Panc1 (cell line): Measurements from ENCODE around the gene QKI. TPM values are rescaled to one million over a fixed set of nuclear protein-coding genes. Genes with fewer than 3 reads are reported as not detected.
A peak's percentile ranks its signal among the peaks of the same experiment; 100 is the strongest.

Source experiments
- ATAC-seq: fragments of 200-7000 bp; cut with Tn5 transposase; 2 replicates; pipeline ENCODE4 v1.9.1; 2020; ENCODE audit warnings: mild to moderate bottlenecking, moderate library complexity
- BruUV-seq: library from RNA; stranded (reverse); fragments of 400-500 nt; replicated peaks from 2 replicates; lab custom pipeline; 2021; lab: Mats Ljungman, UMichigan
- CTCF ChIA-PET: fragments of 300-600 bp; sonication (Branson Sonifier 250); formaldehyde crosslinking; loops from one replicate; lab custom pipeline; 2022; ENCODE audit warnings: antibody characterized with exemption; lab: Charles Lee
- POLR2A ChIA-PET: fragments of 300-600 bp; sonication (Branson Sonifier 250); formaldehyde crosslinking; loops from one replicate; lab custom pipeline; 2022; ENCODE audit warnings: antibody characterized with exemption; lab: Charles Lee
- DNase-seq: peaks from one replicate; pipeline ENCODE4 v3.0.0-alpha.2; 2010; ENCODE audit warnings: low read depth, low spot score
- H3K27ac ChIP-seq: 2 replicates; pipeline ENCODE4 v1.5.1; 2011; ENCODE audit warnings: mild to moderate bottlenecking, low read length, inconsistent platforms
- H3K27me3 ChIP-seq: fragments of 200-500 bp; sonication (Bioruptor generic); 2 replicates; pipeline ENCODE4 v1.6.0; 2014; ENCODE audit warnings: low read length, inconsistent platforms; ENCODE audit not compliant: control insufficient read depth, insufficient read depth
- H3K36me3 ChIP-seq: fragments of 200-500 bp; sonication (Bioruptor generic); 2 replicates; pipeline ENCODE4 v1.5.1; 2014; ENCODE audit warnings: inconsistent platforms, mild to moderate bottlenecking, low read length, moderate library complexity; ENCODE audit not compliant: control insufficient read depth, insufficient read depth
- H3K4me1 ChIP-seq: 2 replicates; pipeline ENCODE4 v1.5.1; 2011; ENCODE audit warnings: inconsistent platforms, mild to moderate bottlenecking, low read length, moderate library complexity; ENCODE audit not compliant: control insufficient read depth, insufficient read depth
- H3K4me3 ChIP-seq, 2 experiments: 2 replicates each; pipeline ENCODE4 v1.5.1; 2011 to 2012; ENCODE audit warnings: low read depth in 2 of 2, low read length in 2 of 2, mild to moderate bottlenecking in 2 of 2, inconsistent platforms in 1 of 2, moderate library complexity in 1 of 2
- H3K9me3 ChIP-seq: fragments of 200-500 bp; sonication (Bioruptor generic); 2 replicates; pipeline ENCODE4 v1.5.1; 2014; ENCODE audit warnings: low read depth, mild to moderate bottlenecking, inconsistent platforms, low read length, moderate library complexity; ENCODE audit not compliant: control insufficient read depth, insufficient read depth
- CTCF ChIP-seq: fragments of 450-650 bp; IDR thresholded peaks from 2 replicates; pipeline ENCODE4 v1.5.1; 2017; ENCODE audit warnings: mild to moderate bottlenecking
- POLR2AphosphoS5 ChIP-seq: IDR thresholded peaks from 2 replicates; pipeline ENCODE4 v1.6.1; 2012; ENCODE audit warnings: mild to moderate bottlenecking, low read depth, low read length, moderate library complexity
- REST ChIP-seq, 2 experiments: IDR thresholded peaks; 2 replicates each; pipeline ENCODE4 v1.6.1; 2011 to 2012; ENCODE audit warnings: low read depth in 2 of 2, control low read depth in 1 of 2, low read length in 1 of 2, mild to moderate bottlenecking in 1 of 2, moderate library complexity in 1 of 2; ENCODE audit not compliant: insufficient read depth in 1 of 2
- SIN3A ChIP-seq: IDR thresholded peaks from 2 replicates; pipeline ENCODE4 v1.6.1; 2012; ENCODE audit warnings: low read depth, mild to moderate bottlenecking, low read length, moderate library complexity, borderline replicate concordance; ENCODE audit not compliant: insufficient read depth
- TCF7L2 ChIP-seq: IDR thresholded peaks from 2 replicates; pipeline ENCODE4 v1.6.1; 2011; ENCODE audit warnings: mild to moderate bottlenecking, low read depth, low read length, inconsistent platforms
- in situ Hi-C: cut with HindIII; loops from 2 replicates; pipeline ENCODE4 v1.10.0; 2016; ENCODE audit warnings: low sequenced_read_pairs, low pct_unique_long_range_greater_than_20kb
- intact Hi-C: fragments of 100-400 bp; cut with micrococcal nuclease; formaldehyde crosslinking; loops from one replicate; pipeline ENCODE4 v1.10.0; 2022; ENCODE audit not compliant: unreplicated experiment
- total RNA-seq: library from RNA; stranded (reverse); gene quantifications from one replicate; pipeline ENCODE4 v1.2.1, GENCODE V29; 2021; ENCODE audit not compliant: unreplicated experiment

Gene QKI
- total RNA-seq, 1 experiment from 2014 or later, result 176 TPM

- DNase-seq (no peak), ATAC-seq (no peak)
- ChIA-PET CTCF (no interaction called here), POLR2A (interaction anchor here (1.0 kb wide), 1 partner anchor 17 kb away, joined by 4 read pairs; no protein-coding TSS in a partner anchor)
- Histone ChIP-seq H3K9me3 (no peaks in the 10 kb centered on the region), H3K4me3 (peak overlapping the region; percentile 39 to 95), H3K36me3 (no peaks in the 10 kb centered on the region; the same call in 1 of the 2 replicates), H3K27ac (peak overlapping the region; percentile 94), H3K4me1 (peaks cover 40% of the 10 kb centered on the region), H3K27me3 (no peaks in the 10 kb centered on the region)
- TF ChIP-seq REST (IDR thresholded peaks at IDR 0.05; ENCODE audit: insufficient read depth in 1 of 2, low read depth in 2 of 2, low read length in 1 of 2) (no peak), CTCF (no peak), POLR2AphosphoS5 (no peak), TCF7L2 (no peak), SIN3A (no peak)
- intact Hi-C loops, result loop anchor here (2.0 to 10.0 kb wide), 5 partner anchors 93 to 1510 kb away; no protein-coding TSS in a partner anchor
- in situ Hi-C loops, result no loop called here
- no TSS peak for BruUV-seq
These were observed 3.1 kb downstream of the QKI start for GRCh38 chr6:163417595-163417994.

GRCh38 chr6:163418311-163419029 is 4.0 kb downstream of the QKI start:
- no peaks in the 10 kb centered on the region for H3K9me3 ChIP-seq
- ATAC-seq, result no peak
- H3K36me3 ChIP-seq, result no peaks in the 10 kb centered on the region; the same call in 1 of the 2 replicates
- ChIA-PET CTCF (interaction anchor here (0.7 kb wide), 3 partner anchors 12 to 1921 kb away, joined by 3 to 4 read pairs (median 3); no protein-coding TSS in a partner anchor), POLR2A (interaction anchor here (1.0 kb wide), 1 partner anchor 16 kb away, joined by 4 read pairs; no protein-coding TSS in a partner anchor)
- no peak for DNase-seq
- intact Hi-C loops, result loop anchor here (5.0 to 10.0 kb wide), 3 partner anchors 236 to 1509 kb away; no protein-coding TSS in a partner anchor
- BruUV-seq, result TSS peak; percentile 7
- TF ChIP-seq REST (IDR thresholded peaks at IDR 0.05; ENCODE audit: insufficient read depth in 1 of 2, low read depth in 2 of 2, low read length in 1 of 2) (no peak), SIN3A (no peak), POLR2AphosphoS5 (no peak), TCF7L2 (no peak), CTCF (no peak)
- in situ Hi-C loops, result no loop called here
- H3K4me3 ChIP-seq, result peak overlapping the region in 1 of 2 experiments; percentile 95; a peak in 3 of 4 replicates
- H3K4me1 ChIP-seq, result peaks cover 40% of the 10 kb centered on the region
- H3K27ac ChIP-seq, result peak overlapping the region; percentile 94
- H3K27me3 ChIP-seq, result no peaks in the 10 kb centered on the region
